Loucy (cell line): ENCODE measurements around the gene SLC39A11.

Experiments
- H2AFZ ChIP-seq: fragments of 200-600 bp; sonication (generic); 2 replicates; pipeline ENCODE4 v1.6.0; 2016; ENCODE audit warnings: antibody characterized with exemption, mild to moderate bottlenecking, low read length, moderate library complexity
- H3F3A ChIP-seq: fragments of 200-600 bp; 2 replicates; pipeline ENCODE4 v1.6.0; 2016; ENCODE audit warnings: antibody characterized with exemption, low read depth, mild to moderate bottlenecking
- H3K27me3 ChIP-seq: fragments of 200-600 bp; sonication (generic); 2 replicates; pipeline ENCODE4 v1.6.1; 2014; ENCODE audit warnings: low read length, mild to moderate bottlenecking; ENCODE audit not compliant: insufficient read depth, poor library complexity, severe bottlenecking
- H3K36me3 ChIP-seq: fragments of 200-600 bp; sonication (generic); 2 replicates; pipeline ENCODE4 v1.6.1; 2016; ENCODE audit warnings: low read length; ENCODE audit not compliant: insufficient read depth
- H3K4me1 ChIP-seq: fragments of 200-600 bp; sonication (generic); 2 replicates; pipeline ENCODE4 v1.5.1; 2014; ENCODE audit warnings: low read length, mild to moderate bottlenecking; ENCODE audit not compliant: insufficient read depth, poor library complexity, severe bottlenecking
- H3K4me2 ChIP-seq: fragments of 200-600 bp; sonication (generic); 2 replicates; pipeline ENCODE4 v1.6.0; 2014; ENCODE audit warnings: antibody characterized with exemption, low read length, low read depth, mild to moderate bottlenecking; ENCODE audit not compliant: poor library complexity, severe bottlenecking
- H3K4me3 ChIP-seq: fragments of 200-600 bp; sonication (generic); 2 replicates; pipeline ENCODE4 v1.5.1; 2014; ENCODE audit warnings: low read length, mild to moderate bottlenecking, mixed read lengths; ENCODE audit not compliant: poor library complexity, severe bottlenecking
- H3K79me2 ChIP-seq: fragments of 200-600 bp; sonication (generic); 2 replicates; pipeline ENCODE4 v1.6.1; 2014; ENCODE audit warnings: low read length; ENCODE audit not compliant: insufficient read depth
- H3K9ac ChIP-seq: fragments of 200-600 bp; sonication (generic); 2 replicates; pipeline ENCODE4 v1.6.0; 2014; ENCODE audit warnings: mild to moderate bottlenecking, low read depth, low read length, moderate library complexity; ENCODE audit not compliant: poor library complexity, severe bottlenecking
- H3K9me2 ChIP-seq: fragments of 200-600 bp; sonication (generic); replicated peaks from 2 replicates; pipeline ENCODE4 v1.6.1; 2016; ENCODE audit warnings: low read depth, low read length, mixed read lengths
- H3K9me3 ChIP-seq: fragments of 200-600 bp; sonication (generic); 2 replicates; pipeline ENCODE4 v1.6.1; 2014; ENCODE audit warnings: mild to moderate bottlenecking, antibody characterized with exemption, low read length, low read depth; ENCODE audit not compliant: insufficient read depth
- H4K20me1 ChIP-seq: fragments of 200-600 bp; sonication (generic); 2 replicates; pipeline ENCODE4 v1.6.0; 2014; ENCODE audit warnings: antibody characterized with exemption, low read length, mild to moderate bottlenecking; ENCODE audit not compliant: insufficient read depth, poor library complexity, severe bottlenecking
- CTCF ChIP-seq: fragments of 200-600 bp; sonication (generic); conservative IDR thresholded peaks from 2 replicates; pipeline ENCODE4 v1.5.1; 2014; ENCODE audit warnings: mild to moderate bottlenecking, antibody characterized with exemption, low read length
- EZH2phosphoT487 ChIP-seq: fragments of 200-600 bp; IDR thresholded peaks from 2 replicates; pipeline ENCODE4 v1.6.1; 2018; ENCODE audit warnings: antibody characterized with exemption, mild to moderate bottlenecking, moderate library complexity, borderline replicate concordance

SLC39A11 gene

GRCh38 chr17:72654706-72655105, 437.8 kb downstream of the SLC39A11 start:
- Histone ChIP-seq H3K27me3 (no peaks in the 10 kb centered on the region), H3K9me2 (no peaks in the 10 kb centered on the region), H3K36me3 (no peaks in the 10 kb centered on the region), H3K9me3 (no peaks in the 10 kb centered on the region), H3K79me2 (no peaks in the 10 kb centered on the region), H3K4me1 (no peaks in the 10 kb centered on the region), H4K20me1 (no peaks in the 10 kb centered on the region), H3K4me2 (no peak overlapping the region), H3K9ac (no peak overlapping the region), H2AFZ (no peak overlapping the region), H3K4me3 (no peak overlapping the region), H3F3A (no peaks in the 10 kb centered on the region)
- TF ChIP-seq EZH2phosphoT487 (no peak), CTCF (no peak)

GRCh38 chr17:72651988-72652387, 440.5 kb downstream of the SLC39A11 start:
- Histone ChIP-seq H3K4me3 (no peak overlapping the region), H3K9me3 (no peaks in the 10 kb centered on the region), H3K9me2 (no peaks in the 10 kb centered on the region), H3K4me2 (no peak overlapping the region), H3K36me3 (no peaks in the 10 kb centered on the region), H3K79me2 (no peaks in the 10 kb centered on the region), H4K20me1 (no peaks in the 10 kb centered on the region), H2AFZ (no peak overlapping the region), H3K27me3 (no peaks in the 10 kb centered on the region), H3K4me1 (no peaks in the 10 kb centered on the region), H3F3A (no peaks in the 10 kb centered on the region), H3K9ac (no peak overlapping the region)
- TF ChIP-seq CTCF, result no peak
- no peak for TF ChIP-seq EZH2phosphoT487

- Histone ChIP-seq H3K36me3 (no peaks in the 10 kb centered on the region; the same call in 1 of the 2 replicates), H3K27me3 (no peaks in the 10 kb centered on the region), H3K4me2 (no peak overlapping the region), H3K9me3 (no peaks in the 10 kb centered on the region), H3F3A (no peaks in the 10 kb centered on the region), H3K4me1 (no peaks in the 10 kb centered on the region), H3K9me2 (no peaks in the 10 kb centered on the region), H2AFZ (no peak overlapping the region), H3K79me2 (no peaks in the 10 kb centered on the region), H3K9ac (no peak overlapping the region), H4K20me1 (no peaks in the 10 kb centered on the region), H3K4me3 (no peak overlapping the region)
- TF ChIP-seq EZH2phosphoT487 (no peak), CTCF (no peak)
Observed at GRCh38 chr17:72648702-72649101, 443.8 kb downstream of the SLC39A11 start.
